GM12892 (cell line): ENCODE measurements around the gene KRTAP4-12.

Source experiments
- POLR2A ChIP-seq: IDR thresholded peaks from 2 replicates; pipeline ENCODE4 v1.6.1; 2011; ENCODE audit warnings: low read depth, low read length, control low read depth
- POLR2AphosphoS5 ChIP-seq: IDR thresholded peaks from 2 replicates; pipeline ENCODE4 v1.6.1; 2011; ENCODE audit warnings: low read depth, low read length, control low read depth
- TAF1 ChIP-seq: IDR thresholded peaks from 2 replicates; pipeline ENCODE4 v1.6.1; 2011; ENCODE audit warnings: low read depth, mild to moderate bottlenecking, control low read depth, low read length, borderline replicate concordance

GRCh38 chr17:41096055-41096454 lies 27.9 kb downstream of the KRTAP4-12 start:
- TF ChIP-seq POLR2A (no peak), POLR2AphosphoS5 (no peak), TAF1 (no peak)
